ENCODE results near the gene SFMBT1.

SFMBT1 gene

DNA sequence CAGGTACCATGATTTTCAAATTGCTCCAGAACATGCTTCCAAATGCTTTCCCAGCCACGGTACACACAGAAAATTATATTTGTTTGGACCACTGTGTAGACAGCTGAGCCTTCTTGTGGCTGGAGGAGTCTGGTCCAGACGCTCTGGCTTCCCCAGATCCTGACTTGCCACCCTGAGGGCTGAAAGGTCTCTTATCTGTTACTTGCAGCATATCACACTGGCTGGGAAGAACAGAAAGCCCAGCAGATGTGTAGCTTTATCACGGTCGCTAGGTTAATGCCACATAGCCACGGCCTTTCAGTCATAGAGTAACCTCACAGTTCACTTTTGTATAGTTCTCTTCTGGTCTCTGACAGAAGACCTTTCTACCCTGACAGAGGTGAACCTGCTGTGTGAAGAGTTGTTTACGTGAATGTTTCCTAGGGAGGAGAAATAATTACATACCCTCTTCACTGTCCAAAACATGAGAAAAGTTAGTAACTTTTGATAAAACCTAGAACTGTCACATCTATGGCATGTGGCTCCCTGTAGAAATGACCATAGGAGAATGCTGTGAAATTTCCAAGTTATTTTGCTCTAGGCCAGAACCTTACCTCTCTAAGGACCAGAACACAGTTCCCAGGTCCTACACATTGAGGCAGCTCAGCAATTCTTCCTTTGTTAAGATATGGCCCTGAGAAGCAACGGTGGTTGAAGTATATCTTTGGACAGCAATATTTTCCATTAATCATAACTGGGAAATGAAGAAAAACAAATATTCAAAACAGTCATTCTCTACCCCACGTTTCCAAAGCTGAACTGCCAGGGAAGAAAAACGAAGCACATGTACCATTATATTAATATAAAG, 132.8 kb downstream of the SFMBT1 start:
- no peak for DNase-seq

DNA sequence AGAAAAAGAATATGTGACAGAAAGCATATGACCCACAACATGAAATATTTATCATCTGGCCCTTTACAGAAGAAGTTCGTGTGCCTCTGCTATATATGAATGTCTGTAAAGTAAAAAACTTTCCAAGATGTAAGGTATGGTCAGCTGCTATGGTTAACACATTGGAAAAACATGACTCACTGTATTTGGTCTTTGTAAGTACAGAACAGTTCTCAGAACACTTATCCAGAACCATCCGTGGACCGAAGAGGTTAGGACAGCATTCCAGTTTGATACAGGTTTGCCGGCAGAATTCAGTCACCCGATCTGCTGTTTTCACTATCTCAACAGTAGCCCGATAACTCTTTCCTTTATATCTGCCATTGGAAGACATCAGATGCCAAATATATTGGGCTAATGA, 135.1 kb downstream of the SFMBT1 start:
- no peak for DNase-seq

DNA sequence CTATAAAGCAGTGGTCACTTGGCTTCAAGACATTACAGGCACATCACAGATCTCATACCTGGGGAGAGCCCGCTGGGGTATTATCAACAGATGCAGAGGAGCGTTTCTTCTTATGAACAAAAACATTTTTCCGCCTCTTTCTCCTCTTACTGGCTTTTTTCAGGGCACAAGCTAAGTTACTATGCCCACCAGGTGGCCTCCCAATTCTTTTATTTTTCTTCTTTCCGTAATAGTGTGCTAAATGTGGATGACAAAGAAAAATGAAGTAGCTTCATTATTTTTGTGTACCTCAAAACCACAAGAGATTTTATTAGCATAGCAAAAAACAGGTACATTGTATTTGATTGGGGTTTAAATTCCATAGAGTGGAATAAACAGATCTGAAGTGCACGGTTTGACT, 138.4 kb downstream of the SFMBT1 start:
- no peak for DNase-seq

DNA sequence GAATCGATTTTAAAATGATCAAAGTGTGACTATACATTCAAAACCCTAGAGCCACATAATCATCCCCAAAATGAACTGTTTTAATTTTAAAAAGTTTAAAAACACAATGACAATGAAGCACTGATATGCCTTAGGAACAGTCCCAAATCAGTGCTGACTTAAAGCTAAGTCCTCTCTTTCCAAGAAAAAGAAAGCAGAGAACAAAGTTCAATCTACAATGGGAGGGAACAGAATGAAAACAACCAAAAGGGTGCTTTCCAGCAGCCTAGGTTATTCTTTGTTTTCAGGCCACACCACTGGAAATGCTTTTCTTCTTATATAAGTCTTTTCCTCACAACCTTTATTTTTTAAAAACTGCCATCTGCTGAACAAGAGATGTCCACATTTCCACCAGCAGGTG, 141.3 kb downstream of the SFMBT1 start:
- no peak for DNase-seq

DNA sequence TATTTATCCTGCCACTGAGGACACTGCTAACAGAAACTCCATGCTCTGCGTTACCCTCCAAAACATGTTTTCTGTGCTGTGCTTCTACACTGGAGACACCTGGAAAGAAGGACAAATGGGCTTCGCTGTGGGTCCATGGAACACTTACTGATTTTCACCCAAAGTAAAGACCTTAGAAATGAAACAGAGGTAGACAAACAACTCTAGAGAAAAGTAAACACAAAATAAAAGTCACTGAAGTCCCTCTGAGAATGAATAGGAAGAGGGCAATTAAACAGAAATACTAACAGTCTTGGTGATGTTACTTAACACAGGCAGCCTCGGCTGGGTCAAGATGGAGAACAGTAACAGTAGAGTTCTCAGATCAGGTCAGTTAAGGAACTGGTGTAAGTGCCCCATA, 141.9 kb downstream of the SFMBT1 start:
- no peak for DNase-seq

DNA sequence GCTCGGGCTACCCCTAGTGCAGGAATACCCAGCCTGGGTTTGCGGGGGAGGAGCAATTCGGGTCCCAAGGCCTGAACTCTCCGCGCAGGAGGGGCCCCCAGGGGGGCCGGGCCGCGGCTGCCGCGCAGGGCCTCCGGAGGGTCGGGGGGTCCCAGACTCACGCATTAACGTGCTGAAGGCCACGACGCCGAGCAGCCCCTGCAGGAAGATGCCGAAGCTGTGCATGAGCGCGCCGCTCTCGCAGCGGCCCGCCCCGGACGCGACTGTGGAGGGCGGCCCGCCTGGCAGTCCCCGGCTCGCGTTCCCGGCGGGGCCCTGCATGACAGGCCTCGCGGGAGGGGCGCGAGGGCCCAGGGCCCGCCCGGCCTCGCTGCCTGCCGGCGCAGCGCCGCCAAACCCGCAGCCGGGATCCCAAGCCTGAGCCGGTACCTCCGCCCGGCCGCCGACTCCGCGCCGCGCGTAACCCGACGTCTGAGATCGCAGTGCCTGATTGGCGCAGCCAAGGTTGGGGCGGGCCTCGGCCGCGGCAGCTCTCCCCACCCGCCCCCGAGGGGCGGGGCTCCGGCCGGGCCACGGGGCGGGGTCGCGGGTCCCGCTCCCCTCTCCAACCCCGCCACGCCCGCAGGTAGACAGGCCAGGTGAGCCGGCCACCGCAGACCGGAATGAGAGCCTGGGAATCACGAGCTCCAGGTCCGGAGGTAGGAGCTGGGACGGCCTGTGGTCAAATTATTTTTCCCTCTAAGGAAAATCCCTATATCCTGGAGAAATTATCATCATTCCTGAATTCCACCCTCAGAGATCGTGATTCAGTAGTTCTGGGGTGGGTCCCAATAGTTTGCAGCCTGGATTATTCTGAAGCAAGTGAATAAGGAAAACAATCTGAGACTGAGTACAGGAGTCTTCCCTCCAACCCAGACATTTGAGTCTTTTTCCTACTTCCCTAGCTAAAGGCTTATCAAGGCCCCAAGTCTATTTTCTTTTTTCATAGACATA, 148.4 kb downstream of the SFMBT1 start, which contains the start of gene STIMATE:
Gene STIMATE, minus strand, starts transcription at position 419 of the 993 bp plus-strand sequence. Its CDS starts 98 bp downstream, at position 321.
- DNase-seq = peak; percentile 71

DNA sequence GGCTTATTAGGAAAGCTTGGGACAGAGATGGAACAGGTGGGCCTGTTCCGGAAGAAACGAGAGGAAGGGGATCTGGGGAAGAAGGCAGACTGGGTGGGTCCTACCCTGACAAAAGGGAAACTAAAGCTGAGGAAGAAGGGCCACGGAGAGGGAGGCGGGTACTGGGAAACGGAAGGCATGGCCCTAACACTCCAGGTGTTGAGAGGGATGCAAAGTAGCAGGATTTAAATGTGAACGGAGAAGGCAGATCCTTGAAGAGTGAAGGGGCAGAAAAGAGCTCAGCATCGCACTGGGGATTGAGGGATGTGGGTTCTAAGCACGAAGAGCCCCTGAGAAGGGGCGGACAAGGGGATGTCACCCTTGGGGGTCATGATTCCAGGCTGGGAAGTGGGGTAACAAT, 149.3 kb downstream of the SFMBT1 start:
- no peak for DNase-seq

DNA sequence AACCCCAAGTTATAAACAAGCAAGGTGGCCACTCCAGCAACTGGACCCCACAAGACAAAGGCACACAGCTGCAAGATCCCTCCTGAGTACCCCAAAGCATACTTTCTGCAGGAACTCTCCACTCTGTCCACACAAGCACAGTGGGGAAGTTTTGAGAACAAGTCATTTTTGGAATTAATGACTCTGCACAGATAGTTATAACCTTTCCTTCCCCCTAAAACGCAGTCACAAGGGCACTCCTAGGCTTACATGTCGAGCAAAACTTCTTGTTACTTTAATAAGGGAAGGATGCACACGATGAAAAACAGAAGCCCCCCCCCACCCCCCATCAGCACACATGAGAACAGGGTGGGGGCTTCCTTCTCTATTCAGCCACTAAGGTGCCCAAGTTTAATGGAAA, 149.7 kb downstream of the SFMBT1 start:
- DNase-seq = no peak

DNA sequence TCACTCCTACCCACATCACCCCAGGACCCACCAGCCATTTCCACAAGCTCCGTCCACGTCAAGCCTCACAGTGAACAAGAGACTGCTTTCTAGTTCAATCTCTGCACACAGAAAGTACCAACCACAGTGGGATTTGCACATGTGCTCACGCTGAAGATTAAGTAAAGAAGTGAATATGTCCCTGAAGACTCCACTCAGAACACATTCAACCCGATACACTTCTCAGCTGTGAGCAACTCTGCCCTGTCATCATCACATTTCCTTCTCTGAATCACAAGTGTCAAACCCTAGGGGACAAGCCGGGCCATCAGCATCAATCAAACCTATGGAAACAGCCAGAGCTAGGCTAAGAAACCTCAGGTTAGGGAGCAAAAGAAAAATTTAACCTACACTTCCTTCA, 150.5 kb downstream of the SFMBT1 start:
- no peak for DNase-seq

DNA sequence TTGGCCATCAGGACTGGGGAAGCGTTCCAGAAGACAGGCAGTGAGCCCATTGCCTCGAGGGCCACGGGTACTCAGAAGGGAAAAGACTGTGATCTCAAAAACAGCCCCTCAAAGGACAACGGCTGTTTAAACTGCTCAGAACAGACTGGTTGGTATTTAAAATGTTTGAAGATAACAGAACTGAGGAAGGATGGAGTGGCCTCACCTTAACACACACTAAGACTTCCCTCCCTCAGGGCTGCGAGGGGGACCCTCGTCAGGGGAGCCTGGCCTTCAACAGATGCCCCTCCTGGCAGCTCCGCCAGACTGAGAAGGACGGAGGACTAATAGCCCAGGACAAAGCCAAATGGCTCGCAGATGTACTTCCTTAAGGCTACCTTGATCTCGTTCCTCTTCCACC, 151.1 kb downstream of the SFMBT1 start:
- no peak for DNase-seq

DNA sequence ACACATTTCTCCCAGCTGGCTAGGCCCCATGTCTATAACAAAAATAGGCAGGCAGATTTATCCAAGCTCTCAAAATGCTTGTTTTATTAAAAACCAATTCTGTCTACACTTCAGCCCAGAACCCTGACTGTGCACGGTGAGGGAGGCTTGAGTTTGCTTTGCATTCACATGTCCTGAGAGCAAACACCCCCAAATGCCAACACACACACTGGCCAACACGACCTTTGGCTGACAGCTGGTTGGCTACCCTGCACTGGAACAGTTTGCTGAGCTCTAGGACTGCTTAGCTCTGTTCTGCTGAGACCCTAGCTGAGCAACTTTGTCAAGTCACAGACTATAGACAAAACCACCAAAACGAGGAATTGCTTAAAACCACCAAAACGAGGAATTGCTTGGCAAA, 152.2 kb downstream of the SFMBT1 start:
- DNase-seq = peak; percentile 25

DNA sequence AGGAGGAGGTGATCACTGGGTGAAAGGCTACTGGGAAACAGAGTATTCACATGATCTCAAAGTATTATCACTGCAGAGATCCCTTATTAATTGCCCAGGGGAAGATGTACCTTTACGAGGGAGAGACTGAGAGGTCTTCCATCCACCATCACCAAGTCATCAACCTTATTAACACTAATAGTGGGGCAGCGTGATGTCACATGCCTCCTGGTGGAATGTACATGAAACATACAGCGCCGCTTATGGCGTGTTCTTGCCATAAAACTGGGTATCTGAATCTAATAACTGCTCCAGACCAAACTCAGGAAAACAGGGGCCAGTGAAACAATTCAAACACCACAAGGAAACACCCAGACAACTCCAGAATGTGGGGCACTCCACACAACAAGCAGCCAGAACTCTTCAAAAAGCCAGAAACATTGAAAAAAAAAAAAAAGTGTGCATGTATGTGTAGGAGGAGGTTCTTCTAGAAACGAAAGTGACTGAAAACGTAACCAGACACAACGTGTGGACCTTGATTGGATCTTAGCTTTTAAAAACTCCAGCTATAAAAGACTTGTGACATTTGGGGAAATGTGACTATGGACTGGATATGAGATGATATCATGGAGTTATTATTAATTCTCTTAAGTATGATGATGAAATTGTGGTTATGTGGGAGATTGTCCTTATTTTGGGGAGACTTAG, 153.1 kb downstream of the SFMBT1 start:
- peak; percentile 71 for DNase-seq

DNA sequence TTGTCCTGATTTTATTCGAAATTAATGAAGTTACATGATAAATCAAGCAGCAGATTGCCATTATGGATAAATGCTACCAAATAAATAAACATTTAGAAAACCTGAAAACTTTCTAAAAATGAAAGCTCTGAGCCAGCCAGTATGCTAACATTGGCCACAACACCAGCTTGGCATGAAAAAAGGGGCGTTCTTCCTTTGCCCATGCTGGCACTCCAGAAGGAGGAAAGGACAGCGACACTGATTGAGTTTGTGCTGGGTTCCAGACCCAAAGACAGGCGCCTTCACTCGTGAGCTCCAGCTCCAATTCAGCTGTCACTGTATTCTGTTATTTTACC, 153.6 kb downstream of the SFMBT1 start:
- DNase-seq = no peak

DNA sequence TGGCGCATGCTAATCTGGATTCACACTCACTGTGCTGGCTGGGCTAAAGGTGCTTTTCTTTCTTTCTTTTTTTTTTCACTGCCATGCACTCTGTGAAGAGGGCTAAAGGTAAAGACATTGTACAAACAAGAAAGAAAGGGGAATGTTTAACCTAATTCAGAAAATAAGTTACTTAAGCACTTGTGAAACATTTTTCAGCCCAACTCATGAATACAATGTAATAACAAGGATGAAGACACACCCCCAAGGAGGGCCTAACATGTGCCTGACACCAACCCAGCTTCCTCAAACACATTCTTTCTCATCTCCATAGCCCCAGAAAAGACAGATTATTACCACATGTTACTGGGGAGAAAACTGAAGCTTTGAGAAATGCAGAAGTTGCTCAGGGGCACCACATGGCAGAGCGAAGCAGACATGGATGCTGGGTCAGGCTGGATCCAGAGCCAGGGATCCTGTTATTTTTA, 154.2 kb downstream of the SFMBT1 start:
- DNase-seq = peak; percentile 98

DNA sequence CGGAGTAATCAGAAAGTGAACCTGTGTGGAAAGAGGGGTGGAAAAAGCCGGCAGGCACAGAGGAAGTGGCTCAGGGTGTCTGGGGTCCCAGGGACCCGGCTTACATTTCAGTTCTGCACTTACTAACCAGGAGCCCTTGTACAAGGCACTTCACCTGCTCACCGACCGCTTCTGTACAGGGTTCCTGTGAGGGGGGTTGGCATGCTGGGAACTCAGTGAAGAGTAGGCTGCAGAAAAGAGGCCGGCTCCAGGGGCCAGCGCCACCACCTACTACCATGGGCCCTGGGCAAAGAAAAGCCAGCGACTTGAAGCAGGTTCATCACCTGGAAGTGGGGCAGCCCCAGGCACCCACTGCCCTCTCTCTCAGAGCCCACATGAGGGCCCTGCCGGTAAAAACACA, 154.7 kb downstream of the SFMBT1 start:
- no peak for DNase-seq

DNA sequence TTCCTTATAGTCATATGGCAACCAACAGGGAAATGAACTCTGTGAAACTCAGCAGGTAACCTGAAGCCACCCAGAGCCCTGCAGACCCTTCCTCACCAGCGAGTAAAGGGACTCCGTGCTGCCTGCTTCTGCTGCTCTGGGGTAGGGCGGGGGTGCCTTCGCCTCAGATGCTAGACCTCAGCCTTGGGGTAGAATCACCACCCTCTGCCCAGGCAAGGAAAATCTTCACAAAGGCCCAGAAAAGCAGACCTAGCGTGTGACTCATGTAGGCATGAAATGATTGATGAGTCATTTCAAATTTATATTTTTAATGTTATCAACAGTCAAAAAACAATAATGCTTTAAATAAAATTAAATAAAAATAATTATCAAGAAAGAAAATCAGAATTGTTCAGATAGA, 155.1 kb downstream of the SFMBT1 start:
- DNase-seq = no peak

DNA sequence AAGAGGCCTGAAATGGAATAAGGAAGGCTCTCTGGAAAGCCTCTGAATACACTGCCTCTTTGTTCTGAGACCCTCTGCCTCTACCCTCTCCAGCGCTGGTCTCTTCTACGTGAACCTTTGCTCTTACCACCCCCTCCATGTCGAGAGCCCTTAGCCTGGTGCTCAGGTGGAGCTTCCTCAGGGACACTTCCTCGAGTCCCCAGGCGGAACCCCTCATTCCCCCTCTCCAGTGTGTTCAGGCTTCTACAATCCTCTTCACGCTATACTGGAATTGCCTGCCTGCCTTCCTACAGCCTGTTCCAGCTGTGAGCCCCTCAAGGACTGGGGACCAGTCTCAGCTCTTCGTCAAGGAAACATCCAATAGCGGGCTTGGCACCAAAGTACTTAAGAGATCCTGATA, 156.0 kb downstream of the SFMBT1 start:
- no peak for DNase-seq

DNA sequence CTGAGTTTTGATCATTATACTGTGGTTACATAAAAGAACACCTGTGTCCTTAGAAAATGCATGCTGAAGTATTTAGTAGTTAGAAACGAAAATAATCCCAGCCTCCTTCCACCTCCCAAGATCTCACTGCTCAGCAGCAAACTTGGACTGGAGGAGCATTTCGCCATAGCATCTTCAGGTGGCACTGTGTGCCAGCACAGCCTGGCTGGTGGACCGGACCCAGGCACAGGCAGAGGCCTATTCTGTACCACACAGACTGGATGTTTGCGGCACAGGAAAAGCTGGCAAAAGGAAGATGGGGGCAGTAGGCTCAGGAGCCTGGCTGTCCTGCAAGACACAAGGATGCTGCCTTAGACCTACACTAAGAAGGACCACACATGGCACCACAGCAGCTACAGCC, 158.7 kb downstream of the SFMBT1 start:
- DNase-seq = no peak

DNA sequence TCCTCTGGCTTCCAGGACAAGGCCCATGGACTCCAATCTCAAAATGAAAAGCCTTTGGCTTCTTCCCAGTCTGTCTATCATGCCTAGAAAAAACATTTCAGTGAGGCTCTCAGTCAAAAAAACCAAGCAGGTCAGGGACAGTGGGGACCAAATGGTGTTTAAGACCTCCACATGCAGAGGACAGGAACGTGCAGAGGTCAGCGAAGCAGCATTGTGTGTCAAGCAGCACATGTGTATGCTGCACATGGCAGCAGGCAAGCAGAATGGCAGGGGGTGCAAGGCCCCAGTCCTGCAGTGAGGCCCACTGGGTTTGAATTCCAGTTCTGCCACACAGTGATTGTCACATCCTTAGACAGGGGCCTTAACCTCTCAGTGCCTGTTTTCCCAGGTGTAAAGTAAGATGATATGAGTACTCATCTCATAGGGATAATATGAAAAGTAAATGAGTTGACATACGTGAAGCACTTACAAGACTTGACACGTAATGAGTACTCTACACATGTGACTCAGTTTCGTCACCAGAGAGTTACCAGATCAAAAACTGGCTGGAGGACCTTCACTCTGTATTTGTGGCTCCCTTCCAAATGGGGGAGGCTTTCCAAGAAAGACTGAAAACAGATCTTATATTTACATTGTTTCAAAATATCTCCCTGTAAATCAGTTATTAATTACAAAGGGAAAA, 159.7 kb downstream of the SFMBT1 start:
- DNase-seq = no peak

DNA sequence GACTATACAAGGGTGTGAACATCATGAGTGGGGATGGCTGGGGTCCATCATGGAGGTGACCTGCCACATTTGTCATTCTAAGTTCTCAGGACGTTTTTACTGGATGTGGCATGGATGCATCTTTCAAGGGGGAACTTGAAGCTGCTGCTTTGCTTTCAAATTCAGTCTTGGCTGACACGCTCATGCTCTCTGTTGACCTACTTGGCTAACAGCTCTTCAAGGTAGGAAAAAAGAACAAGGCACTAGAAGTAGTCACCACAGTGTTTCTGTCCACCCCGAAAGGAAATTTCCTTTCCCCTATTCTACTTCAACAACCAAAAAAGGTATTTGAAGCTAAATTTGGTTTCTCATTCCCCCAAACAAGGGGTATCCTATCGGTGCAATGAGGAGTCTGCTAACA, 163.5 kb downstream of the SFMBT1 start:
- no peak for DNase-seq

DNA sequence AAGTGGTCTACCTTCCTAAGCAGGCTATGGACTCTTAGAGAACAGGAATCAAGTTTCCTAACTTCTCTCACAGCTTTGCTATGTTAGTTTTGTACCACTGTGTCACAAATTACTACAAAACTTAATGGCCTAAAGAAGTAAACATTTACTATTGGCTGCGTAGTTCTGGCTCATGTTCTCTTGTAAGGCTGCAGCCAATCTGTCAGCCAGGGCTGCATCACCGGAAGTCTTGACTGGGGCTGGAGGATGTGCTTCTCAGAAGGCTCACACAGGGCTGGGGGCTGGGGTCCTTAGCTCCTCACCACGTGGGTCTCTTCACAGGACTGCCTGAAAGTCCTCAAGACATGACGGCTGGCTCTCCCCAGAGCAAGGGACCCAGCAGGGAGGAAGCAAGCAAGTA, 164.0 kb downstream of the SFMBT1 start:
- DNase-seq = no peak

DNA sequence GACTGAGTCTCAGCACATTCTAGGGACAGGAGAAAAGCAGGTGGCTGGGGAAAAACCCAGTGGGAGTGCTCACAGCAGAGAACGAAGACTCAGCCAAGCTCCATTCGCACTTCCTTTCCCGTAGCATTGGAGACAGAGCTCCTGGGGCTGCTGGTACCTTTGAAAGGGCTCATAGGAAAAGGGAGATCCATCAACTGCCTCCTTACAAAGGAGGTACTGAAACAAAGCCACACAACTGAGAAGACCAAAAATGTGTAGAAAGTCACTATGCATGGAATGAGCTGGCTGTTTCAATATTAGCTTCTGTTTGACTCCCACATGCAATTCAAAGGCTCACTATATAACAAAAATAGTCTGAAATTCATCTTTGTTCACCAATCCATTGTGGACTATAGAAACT, 165.4 kb downstream of the SFMBT1 start:
- DNase-seq = peak; percentile 21

DNA sequence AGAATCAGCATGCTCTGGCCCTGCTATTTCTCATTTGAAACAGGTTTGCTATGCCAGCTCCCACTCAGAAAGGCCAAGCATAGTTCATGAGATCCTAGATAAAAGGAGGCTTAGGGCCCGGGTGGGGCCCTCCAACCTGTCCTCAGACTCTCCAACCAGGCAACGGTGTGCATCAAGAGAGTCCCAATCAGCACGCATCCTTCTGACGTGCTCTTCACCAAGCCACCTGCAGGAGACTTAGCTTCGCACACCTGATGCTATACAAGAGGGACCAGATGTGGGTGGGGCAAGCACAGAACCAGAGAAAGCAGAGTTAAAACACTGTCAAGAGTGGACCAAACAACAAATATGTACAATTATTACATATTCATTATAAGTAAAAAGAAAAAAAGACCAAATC, 165.8 kb downstream of the SFMBT1 start:
- DNase-seq = no peak

Data from MV-4-11 (cell line).